GM12864 (cell line): ENCODE results near the gene NTN3.

Experiments used
- DNase-seq: peaks from one replicate; pipeline ENCODE4 v3.0.0-alpha.2; 2011; ENCODE audit warnings: low read depth
- H3K4me3 ChIP-seq: 2 replicates; pipeline ENCODE4 v1.5.1; 2011; ENCODE audit warnings: mild to moderate bottlenecking, low read depth, low read length, control low read depth
- TF ChIP-seq, protein P1 (sequence below): IDR thresholded peaks from 2 replicates; pipeline ENCODE4 v1.5.1; 2011; ENCODE audit warnings: low read depth, mild to moderate bottlenecking, moderate library complexity, low read length, control low read depth, inconsistent platforms; ENCODE audit errors: missing control alignments

Gene NTN3

DNA sequence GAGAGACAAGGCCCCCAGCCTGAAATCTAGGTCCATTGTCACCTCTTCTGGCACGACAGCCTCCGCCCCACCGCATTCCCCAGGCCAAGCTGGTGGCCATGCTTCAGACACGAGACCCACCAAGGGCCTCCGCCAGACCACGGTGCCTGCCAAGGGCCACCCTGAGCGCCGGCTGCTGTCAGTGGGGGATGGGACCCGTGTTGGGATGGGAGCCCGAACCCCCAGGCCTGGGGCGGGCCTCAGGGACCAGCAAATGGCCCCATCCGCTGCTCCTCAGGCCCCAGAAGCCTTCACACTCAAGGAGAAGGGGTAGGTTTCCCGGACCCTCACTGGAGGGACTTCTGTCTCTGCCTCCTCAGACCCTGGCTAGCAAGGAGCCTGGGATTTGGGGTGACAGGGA, 10.2 kb upstream of the NTN3 start:
- TF ChIP-seq, protein P1, sequence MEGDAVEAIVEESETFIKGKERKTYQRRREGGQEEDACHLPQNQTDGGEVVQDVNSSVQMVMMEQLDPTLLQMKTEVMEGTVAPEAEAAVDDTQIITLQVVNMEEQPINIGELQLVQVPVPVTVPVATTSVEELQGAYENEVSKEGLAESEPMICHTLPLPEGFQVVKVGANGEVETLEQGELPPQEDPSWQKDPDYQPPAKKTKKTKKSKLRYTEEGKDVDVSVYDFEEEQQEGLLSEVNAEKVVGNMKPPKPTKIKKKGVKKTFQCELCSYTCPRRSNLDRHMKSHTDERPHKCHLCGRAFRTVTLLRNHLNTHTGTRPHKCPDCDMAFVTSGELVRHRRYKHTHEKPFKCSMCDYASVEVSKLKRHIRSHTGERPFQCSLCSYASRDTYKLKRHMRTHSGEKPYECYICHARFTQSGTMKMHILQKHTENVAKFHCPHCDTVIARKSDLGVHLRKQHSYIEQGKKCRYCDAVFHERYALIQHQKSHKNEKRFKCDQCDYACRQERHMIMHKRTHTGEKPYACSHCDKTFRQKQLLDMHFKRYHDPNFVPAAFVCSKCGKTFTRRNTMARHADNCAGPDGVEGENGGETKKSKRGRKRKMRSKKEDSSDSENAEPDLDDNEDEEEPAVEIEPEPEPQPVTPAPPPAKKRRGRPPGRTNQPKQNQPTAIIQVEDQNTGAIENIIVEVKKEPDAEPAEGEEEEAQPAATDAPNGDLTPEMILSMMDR, result no peak
- DNase-seq, result no peak
- H3K4me3 ChIP-seq, result peak overlapping the region; percentile 59

GRCh38 chr16:2462031-2462866, 8.8 kb upstream of the NTN3 start:
- DNase-seq, result no peak
- TF ChIP-seq, protein P1, result no peak
- H3K4me3 ChIP-seq, result no peak overlapping the region

GRCh38 chr16:2464333-2464732, 6.8 kb upstream of the NTN3 start:
- DNase-seq, result no peak
- H3K4me3 ChIP-seq, result no peak overlapping the region
- TF ChIP-seq, protein P1, result no peak

GRCh38 chr16:2465653-2466415, 5.3 kb upstream of the NTN3 start:
- DNase-seq, result no peak
- H3K4me3 ChIP-seq, result no peak overlapping the region
- TF ChIP-seq, protein P1, result peak; percentile 43

DNA sequence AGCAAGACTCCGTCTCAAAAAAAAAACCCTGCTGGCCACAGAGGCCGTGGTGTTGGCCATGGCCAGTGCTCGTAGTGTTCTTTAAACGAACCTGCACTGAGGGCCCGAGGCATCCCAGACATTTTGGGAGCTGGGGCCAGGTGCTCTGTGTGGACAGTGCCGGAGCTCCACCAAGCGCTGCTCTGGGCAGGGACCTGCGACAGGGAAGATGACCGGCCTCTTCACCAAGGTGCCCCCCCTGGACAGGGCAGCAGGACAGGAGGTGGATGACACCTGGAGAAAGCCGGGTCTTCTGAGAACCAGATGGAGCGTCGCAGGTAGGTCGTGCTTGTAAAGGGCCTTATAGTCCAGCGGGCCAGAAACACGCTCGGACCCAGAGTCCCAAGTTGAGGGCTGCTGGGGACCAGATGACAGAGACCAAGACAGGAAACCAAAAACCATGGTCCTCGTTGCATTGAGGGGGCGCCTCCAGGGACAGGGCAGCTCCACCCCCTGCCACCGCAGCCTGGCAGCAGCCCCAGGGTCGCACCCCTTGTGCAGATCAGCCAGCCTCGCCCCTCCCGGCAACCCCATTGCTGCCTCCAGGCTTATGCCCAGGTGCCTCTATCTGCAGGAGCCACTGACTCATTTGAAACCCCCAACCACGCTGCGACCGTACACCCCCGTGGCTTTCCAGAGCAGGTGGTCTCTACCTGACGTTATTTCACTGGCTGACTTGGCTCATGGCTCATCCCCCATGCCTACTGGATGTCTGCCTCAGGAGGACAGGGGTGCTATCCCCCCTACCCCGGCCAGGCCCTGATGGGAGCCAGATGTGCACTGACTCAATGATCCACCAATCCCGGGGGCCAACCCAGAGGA, 4.2 kb upstream of the NTN3 start:
- peak overlapping the region; percentile 5; the same call in 1 of the 2 replicates for H3K4me3 ChIP-seq
- TF ChIP-seq, protein P1, result no peak
- no peak for DNase-seq

- H3K4me3 ChIP-seq, result peak overlapping the region; percentile 49
- no peak for DNase-seq
- TF ChIP-seq, protein P1, result no peak
Measured at GRCh38 chr16:2467528-2468232, 3.4 kb upstream of the NTN3 start.
